Memory B cell (primary cell): ENCODE data around the gene CCDC88C.

ENCODE experiments used
- ATAC-seq: fragments of 150-1000 bp; cut with Tn5 transposase; 2 replicates; pipeline ENCODE4 v1.10.0; 2021; ENCODE audit warnings: low read depth, mild to moderate bottlenecking, moderate library complexity
- DNase-seq, 2 donors: peaks; one replicate each; pipeline ENCODE4 v3.0.0; 2022; ENCODE audit warnings: low spot score in 2 of 2
- H3K27ac Mint-ChIP-seq: one replicate; pipeline ENCODE4 v1.8.0; 2022; ENCODE audit warnings: mild to moderate bottlenecking, moderate library complexity, mixed read lengths
- H3K27me3 Mint-ChIP-seq: one replicate; pipeline ENCODE4 v1.8.0; 2022; ENCODE audit warnings: mixed read lengths
- H3K36me3 Mint-ChIP-seq: one replicate; pipeline ENCODE4 v1.8.0; 2022; ENCODE audit warnings: mild to moderate bottlenecking, mixed read lengths
- H3K4me1 Mint-ChIP-seq: one replicate; pipeline ENCODE4 v1.8.0; 2022; ENCODE audit warnings: mixed read lengths
- H3K4me3 Mint-ChIP-seq: one replicate; pipeline ENCODE4 v1.8.0; 2022; ENCODE audit warnings: mild to moderate bottlenecking, moderate library complexity, mixed read lengths
- H3K9me3 Mint-ChIP-seq: one replicate; pipeline ENCODE4 v1.8.0; 2022; ENCODE audit warnings: mixed read lengths

The CCDC88C gene

GRCh38 chr14:91302391-91302790 is 115.2 kb downstream of the CCDC88C start:
- Mint-ChIP-seq H3K36me3 (peaks cover 29% of the 10 kb centered on the region), H3K27me3 (no peaks in the 10 kb centered on the region), H3K4me1 (peaks cover 5% of the 10 kb centered on the region), H3K9me3 (no peaks in the 10 kb centered on the region), H3K27ac (peak overlapping the region; percentile 67), H3K4me3 (no peak overlapping the region)
- ATAC-seq (no peak), DNase-seq (no peak)

DNA sequence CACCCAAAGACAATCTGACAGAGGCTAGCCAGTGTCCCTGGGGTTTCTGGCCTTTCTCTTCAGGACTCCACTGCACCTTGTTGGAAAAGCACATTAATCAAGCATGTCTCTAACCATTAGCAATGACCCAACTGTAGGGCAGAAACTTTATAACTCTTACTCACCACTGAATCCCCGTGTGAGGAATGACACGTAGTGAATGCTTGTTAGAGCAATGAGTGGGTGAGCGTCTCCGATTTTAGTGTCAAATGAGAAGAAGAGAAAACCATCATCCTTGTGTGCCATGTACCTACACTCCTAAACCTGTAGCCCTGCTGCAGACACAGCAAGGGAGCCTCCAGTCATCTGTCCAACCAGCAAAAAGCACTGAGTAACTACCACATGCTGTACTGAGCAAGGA is 116.7 kb downstream of the CCDC88C start:
- H3K36me3 Mint-ChIP-seq = peaks cover 34% of the 10 kb centered on the region
- no peak overlapping the region for H3K4me3 Mint-ChIP-seq
- peaks cover 4% of the 10 kb centered on the region for H3K4me1 Mint-ChIP-seq

DNA sequence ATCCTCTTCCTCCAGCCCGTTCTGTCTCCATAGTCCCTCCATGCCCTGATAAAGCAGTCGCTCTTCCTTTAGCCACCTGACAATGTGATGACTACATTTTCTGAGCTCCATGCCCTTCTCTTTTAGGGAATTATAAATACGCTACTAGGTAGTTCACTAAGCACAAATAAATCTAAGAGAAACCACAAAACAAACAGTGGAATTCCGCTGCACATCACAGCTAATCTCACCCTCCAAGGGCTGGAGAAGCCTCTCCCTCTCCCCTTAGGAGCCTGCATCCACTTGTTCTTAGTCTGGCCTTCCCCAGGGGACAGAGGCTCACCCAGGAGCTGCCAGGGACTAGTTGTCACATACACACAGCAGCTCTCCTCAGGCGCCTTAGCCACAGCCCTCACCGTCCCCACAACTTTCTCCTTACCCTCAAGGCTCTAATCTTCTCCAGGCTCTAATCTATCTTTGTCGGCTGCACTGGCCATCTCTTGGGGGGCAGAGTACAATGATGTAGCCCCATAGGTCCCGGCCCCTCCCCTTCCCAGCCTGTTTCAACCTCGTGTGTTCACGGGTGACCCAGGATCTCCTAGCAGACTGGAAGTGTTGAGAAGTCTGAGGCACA is 117.2 kb downstream of the CCDC88C start:
- Mint-ChIP-seq H3K9me3 (no peaks in the 10 kb centered on the region), H3K27me3 (no peaks in the 10 kb centered on the region), H3K4me1 (peaks cover 4% of the 10 kb centered on the region), H3K36me3 (peaks cover 34% of the 10 kb centered on the region), H3K27ac (peak overlapping the region; percentile 85), H3K4me3 (no peak overlapping the region)
- no peak for ATAC-seq
- no peak for DNase-seq

More for the DNA sequence above, 116.7 kb downstream of the CCDC88C start:
- no peak for ATAC-seq
- Mint-ChIP-seq H3K27ac (peak overlapping the region; percentile 85), H3K27me3 (no peaks in the 10 kb centered on the region), H3K9me3 (no peaks in the 10 kb centered on the region)
- no peak for DNase-seq

DNA sequence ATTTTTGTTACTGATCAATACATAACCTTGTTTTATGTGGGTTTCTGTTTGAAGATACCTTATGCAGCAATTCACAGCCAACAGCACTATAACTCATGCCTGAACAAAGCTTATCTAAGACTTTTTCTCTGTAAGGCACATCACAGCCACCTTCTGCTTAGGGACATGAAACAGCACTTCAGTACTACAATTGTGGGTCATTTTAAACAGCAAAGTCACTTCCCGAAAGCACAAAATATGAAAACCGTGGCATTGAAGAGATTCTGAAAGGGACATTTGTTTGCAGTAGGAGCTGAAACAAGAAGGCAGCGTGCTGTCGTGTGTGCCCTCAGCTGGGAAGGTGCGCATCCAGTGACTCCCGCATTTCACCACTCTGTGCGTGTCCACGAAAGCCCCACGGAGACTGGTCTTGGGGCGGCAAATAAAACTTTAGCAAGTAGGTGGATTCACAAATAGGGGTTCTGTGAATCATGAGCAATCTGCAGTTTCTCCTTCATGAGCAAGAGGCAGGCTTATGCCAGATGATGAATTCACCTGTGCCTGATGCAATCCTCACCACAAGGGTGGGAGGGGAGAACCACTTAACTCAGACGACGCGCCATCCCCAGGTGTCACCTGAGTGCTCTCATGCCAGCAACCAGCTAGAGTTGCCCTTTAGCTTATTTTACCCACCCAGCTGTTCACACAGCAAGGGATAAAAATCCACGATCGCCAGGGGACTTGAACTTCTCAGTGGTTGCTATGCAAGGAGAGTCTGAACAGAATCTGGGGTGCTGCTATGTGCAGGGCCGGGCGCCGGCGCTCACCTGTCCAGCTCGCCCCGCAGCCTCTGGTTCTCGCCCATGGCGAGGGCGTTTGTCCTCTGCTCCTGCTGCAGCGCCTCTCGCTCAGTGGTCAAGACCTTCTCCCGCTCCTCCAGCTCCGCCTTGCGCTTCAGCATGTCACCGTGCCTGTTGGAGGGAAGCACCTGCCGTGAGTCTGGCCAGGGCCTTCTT is 118.2 kb downstream of the CCDC88C start:
- Mint-ChIP-seq H3K4me1 (peaks cover 4% of the 10 kb centered on the region), H3K4me3 (no peak overlapping the region), H3K27me3 (no peaks in the 10 kb centered on the region), H3K36me3 (peaks cover 34% of the 10 kb centered on the region), H3K27ac (no peak overlapping the region), H3K9me3 (no peaks in the 10 kb centered on the region)
- no peak for ATAC-seq
- DNase-seq = no peak

DNA sequence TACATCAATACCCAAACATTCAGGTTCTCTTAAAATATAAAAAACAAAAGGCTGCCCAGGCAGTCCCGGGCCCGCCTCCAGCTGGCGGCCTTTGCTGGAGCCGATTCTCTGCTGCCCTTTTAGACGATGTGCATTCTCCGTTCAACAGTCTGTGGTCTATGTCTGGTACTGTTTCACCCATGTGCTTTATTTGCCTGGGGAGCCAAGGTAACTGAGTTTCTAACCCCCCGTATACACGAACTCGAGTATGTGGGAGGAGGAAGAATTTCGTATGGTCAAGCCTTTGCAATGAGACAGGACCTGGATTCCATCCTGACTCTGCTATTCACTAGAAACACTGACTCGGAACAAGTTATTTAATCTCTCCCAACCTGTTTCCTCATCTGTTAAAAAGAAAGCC is 119.0 kb downstream of the CCDC88C start:
- no peak overlapping the region for H3K4me3 Mint-ChIP-seq
- no peaks in the 10 kb centered on the region for H3K9me3 Mint-ChIP-seq
- H3K27ac Mint-ChIP-seq = no peak overlapping the region
- H3K27me3 Mint-ChIP-seq = no peaks in the 10 kb centered on the region
- ATAC-seq (no peak), DNase-seq (no peak)
- peaks cover 4% of the 10 kb centered on the region for H3K4me1 Mint-ChIP-seq
- peaks cover 35% of the 10 kb centered on the region for H3K36me3 Mint-ChIP-seq

- peak overlapping the region; percentile 33 for H3K27ac Mint-ChIP-seq
- DNase-seq (no peak), ATAC-seq (no peak)
- no peaks in the 10 kb centered on the region for H3K27me3 Mint-ChIP-seq
- no peak overlapping the region for H3K4me3 Mint-ChIP-seq
- no peaks in the 10 kb centered on the region for H3K4me1 Mint-ChIP-seq
- H3K36me3 Mint-ChIP-seq = peaks cover 44% of the 10 kb centered on the region
- H3K9me3 Mint-ChIP-seq = no peaks in the 10 kb centered on the region
Observed at GRCh38 chr14:91297081-91297711, 120.4 kb downstream of the CCDC88C start.

DNA sequence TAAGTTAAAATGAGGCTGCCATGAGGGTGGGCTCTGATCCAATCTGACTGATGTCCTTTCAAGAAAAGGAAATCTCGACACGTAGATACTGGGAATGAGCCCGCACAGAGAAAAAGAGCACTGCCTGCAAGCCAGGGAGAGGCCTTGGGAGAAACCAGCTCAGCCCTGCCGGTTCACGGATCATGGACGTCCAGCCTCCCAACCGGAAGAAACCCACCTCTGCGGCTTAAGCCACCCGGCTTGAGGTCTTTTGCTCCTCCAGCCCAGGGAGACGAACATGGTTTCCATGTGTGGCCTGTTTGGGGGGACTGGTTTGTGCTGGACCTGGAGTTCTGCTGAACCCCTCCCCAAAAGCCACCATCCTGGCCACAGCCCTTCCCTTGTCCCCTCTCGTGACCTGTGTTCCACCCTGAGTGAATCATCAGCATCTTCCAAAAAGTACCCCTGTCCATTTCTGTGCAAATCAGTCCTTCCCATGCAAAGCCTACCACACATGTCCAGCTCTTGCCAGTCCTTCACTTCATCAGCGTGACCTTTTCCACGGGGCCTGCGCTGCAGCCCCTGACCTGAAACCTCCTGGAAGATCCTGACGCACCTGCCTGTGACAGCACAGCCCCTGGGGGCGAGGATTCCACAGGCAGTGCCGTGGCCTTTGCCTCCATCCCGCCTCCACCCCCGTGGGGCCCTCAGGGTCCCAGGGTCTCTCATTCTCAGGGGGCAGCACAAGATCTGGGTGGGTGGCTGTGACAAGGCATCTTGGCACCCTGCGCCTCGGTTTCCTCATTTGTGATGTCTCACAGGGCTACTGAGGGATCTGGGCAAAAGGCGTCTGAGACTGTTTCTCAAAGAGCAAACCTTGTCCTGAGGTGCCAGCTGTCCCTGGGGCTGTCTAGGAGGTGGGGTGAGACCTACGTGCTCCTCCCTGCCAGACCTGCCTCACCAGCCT is 121.5 kb downstream of the CCDC88C start:
- H3K36me3 Mint-ChIP-seq = peaks cover 38% of the 10 kb centered on the region
- peak overlapping the region; percentile 33 for H3K27ac Mint-ChIP-seq
- DNase-seq (no peak), ATAC-seq (no peak)
- H3K27me3 Mint-ChIP-seq = no peaks in the 10 kb centered on the region
- H3K4me3 Mint-ChIP-seq = no peak overlapping the region
- H3K4me1 Mint-ChIP-seq = no peaks in the 10 kb centered on the region
- H3K9me3 Mint-ChIP-seq = no peaks in the 10 kb centered on the region

DNA sequence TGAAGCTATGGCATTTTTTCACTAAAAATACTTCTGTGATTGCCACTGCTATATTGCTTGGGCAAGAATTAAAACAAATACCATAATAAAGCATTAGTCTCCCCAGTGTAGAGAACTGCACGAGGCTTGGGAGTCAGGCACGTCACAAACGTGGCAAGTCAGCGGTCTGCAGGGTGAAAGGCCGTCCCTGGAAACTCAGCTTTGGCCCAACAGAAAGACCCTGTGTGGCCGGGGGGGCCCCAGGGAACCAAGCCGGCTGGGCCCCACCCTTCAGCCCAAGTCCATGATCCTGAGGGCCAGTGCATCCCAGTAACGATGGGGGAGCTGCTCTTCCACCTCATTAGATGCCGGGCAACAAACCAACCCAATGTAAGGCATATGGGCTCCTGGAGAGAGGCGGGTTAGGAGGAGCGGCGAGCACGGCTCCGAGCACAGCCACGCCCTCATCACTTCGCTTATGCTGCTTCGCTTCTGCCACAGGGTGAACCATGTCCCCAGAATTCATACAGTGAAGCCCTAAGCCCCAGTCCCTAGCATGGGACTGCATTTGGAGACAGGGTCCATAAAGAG is 122.3 kb downstream of the CCDC88C start:
- peaks cover 40% of the 10 kb centered on the region for H3K36me3 Mint-ChIP-seq

DNA sequence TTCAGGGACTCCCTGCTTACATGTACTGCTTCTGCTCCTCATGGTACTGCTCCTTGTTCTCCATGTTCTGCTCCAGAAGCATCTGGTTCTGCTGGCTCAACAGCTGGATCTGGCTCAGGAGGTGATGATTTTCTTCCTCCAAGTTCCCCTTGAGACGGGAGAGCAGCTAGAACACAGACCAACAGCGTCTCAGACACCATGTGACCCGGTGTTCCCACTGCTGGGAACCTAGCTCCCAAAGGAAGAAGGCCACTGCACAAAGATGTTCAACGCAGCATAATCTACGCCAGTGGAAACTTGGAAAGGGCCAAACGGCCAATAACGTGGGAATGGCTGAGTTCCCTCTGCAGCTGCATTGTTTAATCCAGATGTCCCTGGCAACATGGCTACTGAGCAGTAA is 123.5 kb downstream of the CCDC88C start:
- DNase-seq (no peak), ATAC-seq (no peak)
- H3K36me3 Mint-ChIP-seq = peaks cover 46% of the 10 kb centered on the region
- H3K27me3 Mint-ChIP-seq = no peaks in the 10 kb centered on the region
- no peak overlapping the region for H3K4me3 Mint-ChIP-seq
- H3K9me3 Mint-ChIP-seq = no peaks in the 10 kb centered on the region
- no peaks in the 10 kb centered on the region for H3K4me1 Mint-ChIP-seq
- no peak overlapping the region for H3K27ac Mint-ChIP-seq

More for the DNA sequence above, 122.3 kb downstream of the CCDC88C start:
- Mint-ChIP-seq H3K9me3 (no peaks in the 10 kb centered on the region), H3K4me3 (no peak overlapping the region), H3K27ac (no peak overlapping the region), H3K4me1 (no peaks in the 10 kb centered on the region), H3K27me3 (no peaks in the 10 kb centered on the region)
- DNase-seq (no peak), ATAC-seq (no peak)

DNA sequence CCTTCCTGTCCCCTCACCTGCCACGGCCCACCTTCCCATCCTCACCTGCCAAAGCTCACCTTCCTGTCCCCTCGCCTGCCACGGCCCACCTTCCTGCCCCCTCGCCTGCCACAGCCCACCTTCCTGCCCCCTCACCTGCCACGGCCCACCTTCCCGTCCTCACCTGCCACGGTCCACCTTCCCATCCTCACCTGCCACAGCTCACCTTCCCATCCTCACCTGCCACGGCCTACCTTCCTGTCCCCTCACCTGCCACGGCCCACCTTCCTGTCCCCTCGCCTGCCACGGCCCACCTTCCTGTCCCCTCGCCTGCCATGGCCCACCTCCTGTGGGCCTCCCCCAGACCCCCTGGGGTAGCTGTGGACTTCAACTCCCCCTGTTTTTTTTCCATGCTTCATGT is 124.3 kb downstream of the CCDC88C start:
- Mint-ChIP-seq H3K27ac (peak overlapping the region; percentile 86), H3K36me3 (peaks cover 44% of the 10 kb centered on the region), H3K4me3 (no peak overlapping the region), H3K4me1 (no peaks in the 10 kb centered on the region), H3K9me3 (no peaks in the 10 kb centered on the region), H3K27me3 (no peaks in the 10 kb centered on the region)
- ATAC-seq (no peak), DNase-seq (no peak)

- H3K27me3 Mint-ChIP-seq = no peaks in the 10 kb centered on the region
- ATAC-seq (no peak), DNase-seq (no peak)
- H3K4me3 Mint-ChIP-seq = no peak overlapping the region
- no peaks in the 10 kb centered on the region for H3K9me3 Mint-ChIP-seq
- peak overlapping the region; percentile 86 for H3K27ac Mint-ChIP-seq
- H3K4me1 Mint-ChIP-seq = no peaks in the 10 kb centered on the region
- peaks cover 42% of the 10 kb centered on the region for H3K36me3 Mint-ChIP-seq
Observed at GRCh38 chr14:91292491-91292890, 125.1 kb downstream of the CCDC88C start.

DNA sequence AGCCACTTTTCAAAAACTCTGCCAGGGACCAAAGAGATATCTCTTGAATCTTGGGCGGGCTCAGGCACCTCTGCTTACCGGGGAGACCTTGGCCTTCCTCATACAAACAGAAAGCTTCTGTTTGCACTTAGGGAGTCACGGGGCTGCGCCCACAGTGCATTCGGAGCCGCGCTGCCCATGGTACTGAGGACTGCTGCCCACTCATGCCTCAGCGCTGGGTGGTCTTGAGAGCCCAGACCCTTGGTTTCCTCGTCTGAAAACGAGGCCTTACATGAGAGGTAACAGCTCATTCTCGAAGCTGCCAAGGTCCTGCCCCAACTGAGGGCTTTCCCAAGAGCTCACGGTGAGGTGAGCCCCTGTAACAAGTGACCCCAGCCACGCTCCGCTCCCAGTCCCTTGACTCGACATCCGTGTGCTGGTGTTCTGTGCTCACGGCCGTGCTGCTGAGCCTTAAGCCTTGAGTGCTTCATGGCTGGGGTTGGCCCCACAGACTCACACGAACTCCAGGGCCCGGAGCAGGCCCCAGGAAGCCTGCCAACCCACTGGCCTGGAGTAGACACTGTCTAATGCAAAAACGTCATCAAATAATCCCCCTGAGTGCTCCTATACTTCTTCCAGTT is 125.7 kb downstream of the CCDC88C start:
- no peaks in the 10 kb centered on the region for H3K9me3 Mint-ChIP-seq
- no peaks in the 10 kb centered on the region for H3K27me3 Mint-ChIP-seq
- ATAC-seq = no peak
- no peaks in the 10 kb centered on the region for H3K4me1 Mint-ChIP-seq
- H3K36me3 Mint-ChIP-seq = peaks cover 40% of the 10 kb centered on the region
- peak overlapping the region; percentile 86 for H3K27ac Mint-ChIP-seq
- no peak overlapping the region for H3K4me3 Mint-ChIP-seq
- DNase-seq = no peak

- H3K4me3 Mint-ChIP-seq = no peak overlapping the region
- H3K9me3 Mint-ChIP-seq = no peaks in the 10 kb centered on the region
- no peak for DNase-seq
- peaks cover 36% of the 10 kb centered on the region for H3K36me3 Mint-ChIP-seq
- H3K4me1 Mint-ChIP-seq = peaks cover 3% of the 10 kb centered on the region
- peak overlapping the region; percentile 31 for H3K27ac Mint-ChIP-seq
- no peak for ATAC-seq
- H3K27me3 Mint-ChIP-seq = no peaks in the 10 kb centered on the region
Observed at GRCh38 chr14:91290986-91291385, 126.6 kb downstream of the CCDC88C start.
